GM19324 (cell line): ENCODE measurements around the gene DAB2.

Experiments
- ATAC-seq: cut with Tn5 transposase; IDR thresholded peaks from one replicate; pipeline ENCODE4 v1.9.1; 2021; ENCODE audit warnings: mild to moderate bottlenecking, moderate library complexity; ENCODE audit not compliant: unreplicated experiment, low FRiP score

DAB2 gene

DNA sequence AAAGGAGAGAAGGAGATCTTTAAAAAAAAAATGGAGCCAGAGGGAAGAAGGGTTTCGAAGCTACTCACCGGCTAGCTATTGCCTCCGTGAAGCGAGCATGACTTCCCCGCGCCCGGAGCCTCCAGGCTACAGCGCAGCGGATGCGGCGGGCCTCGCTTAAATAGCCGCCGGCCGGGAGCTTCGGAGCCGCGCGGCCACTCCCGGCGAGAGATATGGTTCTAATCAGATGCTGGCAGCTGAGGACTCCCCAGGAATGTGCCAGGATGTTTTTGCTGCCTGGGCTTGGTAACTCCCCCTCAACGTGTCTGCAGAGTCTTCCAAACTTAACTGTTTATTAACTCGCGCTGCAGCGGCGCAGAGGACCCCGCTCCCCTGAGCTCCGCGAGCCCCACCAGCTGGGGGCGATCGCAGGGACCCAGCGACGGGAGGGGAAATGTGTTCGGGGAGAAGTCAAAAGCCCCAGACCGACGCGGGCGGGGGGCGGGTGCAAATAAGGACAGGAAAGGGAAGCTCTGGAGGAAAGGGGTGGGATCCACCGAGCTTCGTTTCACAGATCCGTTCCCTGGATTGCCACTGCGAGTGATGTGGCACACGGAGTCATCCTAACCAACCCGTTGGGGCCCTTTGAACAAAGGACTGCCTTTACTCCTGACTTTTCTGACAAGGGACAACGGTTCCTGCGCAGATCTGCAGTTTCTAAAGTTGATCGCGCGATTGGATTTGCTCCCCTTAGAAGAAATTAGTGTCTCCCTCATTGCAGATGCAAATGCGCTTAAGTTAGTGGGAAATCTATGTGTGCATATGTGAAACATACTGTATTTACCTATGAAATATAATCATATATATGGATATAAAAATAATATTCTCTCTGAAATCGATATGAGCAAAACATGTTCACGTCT, at the start of gene DAB2:
DAB2 (minus strand) TSS at position 245 of the 902 bp plus-strand sequence. CDS start 30,660 bp downstream, outside the sequence.
- peak; percentile 78 for ATAC-seq

DNA sequence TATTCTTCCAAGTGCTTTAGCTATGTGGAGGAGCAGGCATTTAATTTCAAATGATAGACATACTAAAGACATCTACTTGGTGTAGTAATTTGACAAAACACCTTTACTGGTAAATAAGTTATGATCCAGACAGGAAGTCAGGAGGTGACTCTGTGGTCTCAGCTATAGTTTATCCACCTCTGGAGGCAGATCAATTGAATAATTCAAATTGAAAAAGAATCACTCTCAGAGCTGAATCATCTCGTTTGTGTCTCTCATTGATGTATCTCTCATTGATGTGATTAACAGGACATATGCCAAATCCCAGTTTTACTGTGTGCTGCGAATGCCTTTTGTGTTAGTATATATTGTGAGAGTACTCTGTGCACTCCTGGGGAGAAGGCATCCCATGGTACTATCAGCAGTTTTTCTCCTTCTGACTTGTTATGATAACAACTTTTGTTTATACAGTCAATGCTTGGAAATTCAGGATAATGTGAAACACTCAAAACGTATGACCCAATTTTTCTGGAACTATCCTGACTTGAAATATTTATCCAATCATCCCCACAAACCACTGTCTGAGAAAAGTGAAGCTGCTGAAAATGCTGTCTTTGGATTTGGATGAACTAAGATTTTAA, 48.5 kb upstream of the DAB2 start:
- no peak for ATAC-seq

DNA sequence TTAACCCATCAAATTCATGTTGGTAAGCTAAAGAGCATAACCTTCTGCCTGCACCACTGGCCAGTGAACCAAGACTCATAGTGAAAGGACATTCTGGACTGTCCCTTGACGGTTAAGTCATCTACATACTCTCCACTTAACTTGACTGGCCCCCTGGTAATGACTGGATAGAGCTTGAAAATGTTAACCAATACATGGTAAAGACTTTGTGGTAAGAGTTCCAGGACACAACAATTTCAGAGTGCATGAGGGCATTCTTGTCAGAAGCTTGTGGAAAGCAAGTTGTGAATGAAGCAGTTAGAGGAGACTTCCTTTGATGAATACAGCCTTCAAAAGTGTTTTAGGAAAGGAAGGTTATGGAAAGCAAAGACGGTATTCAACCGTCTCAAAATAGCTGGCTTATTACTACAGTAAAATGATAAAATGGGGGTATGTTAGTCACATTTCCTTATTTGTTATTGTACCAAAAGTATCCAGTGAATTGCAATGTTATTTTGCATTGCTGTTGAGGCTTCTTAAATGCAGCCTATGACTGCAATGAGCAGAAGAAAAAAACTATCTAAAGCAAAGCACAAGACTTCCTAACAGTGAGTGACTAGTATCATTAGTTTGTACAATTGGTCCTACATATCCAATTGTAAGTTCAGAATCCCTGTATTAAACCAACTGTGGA, 47.2 kb upstream of the DAB2 start:
- no peak for ATAC-seq

DNA sequence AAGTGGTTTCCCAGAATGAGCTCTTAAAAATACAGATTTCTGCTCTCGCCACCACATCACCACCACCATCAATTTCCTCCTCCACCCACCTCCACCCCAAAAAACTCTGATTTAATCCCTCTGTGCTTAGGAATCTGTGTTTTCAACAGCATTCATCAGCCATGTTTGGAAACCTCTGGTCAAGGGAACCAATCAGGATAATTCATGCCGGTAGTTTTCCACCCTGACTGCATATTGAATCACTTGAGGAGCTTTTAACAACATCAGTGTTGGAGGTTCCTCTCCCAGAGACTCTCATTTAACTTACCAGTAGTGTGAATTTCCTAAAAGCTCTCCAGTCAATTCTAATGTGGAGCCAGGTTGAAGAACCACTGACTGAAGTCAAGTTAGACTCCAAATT, 46.0 kb upstream of the DAB2 start:
- ATAC-seq, result no peak

DNA sequence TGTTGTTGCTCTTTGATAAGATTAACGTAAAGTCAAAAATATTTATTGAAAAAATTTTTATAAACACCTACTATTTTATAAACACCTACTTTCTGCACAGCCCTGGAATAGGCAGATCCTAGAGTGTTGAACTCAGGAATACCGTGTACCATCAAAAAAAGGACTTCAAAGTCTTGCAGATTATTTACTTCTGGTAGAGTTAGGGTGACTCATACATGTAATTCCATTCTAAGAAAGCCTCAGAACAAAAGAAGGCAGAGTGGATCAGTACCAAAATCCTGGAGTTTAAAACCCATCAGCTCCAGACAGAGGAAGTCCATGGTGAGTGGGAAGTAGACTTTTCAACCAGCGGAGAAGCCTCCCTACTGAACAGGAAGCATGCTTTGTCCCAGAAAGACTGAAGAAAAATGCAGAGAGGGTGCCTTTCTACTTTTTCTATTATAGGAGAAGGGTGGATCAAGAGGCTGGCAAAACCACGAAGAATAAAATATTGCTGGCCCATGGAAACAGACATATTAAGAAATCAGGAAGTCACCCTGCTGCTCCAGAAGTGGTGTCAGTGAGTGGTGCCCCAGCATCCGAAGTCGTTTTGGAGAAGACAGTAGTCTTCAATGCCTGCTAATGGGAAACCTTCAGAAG, 45.1 kb upstream of the DAB2 start:
- ATAC-seq, result no peak

DNA sequence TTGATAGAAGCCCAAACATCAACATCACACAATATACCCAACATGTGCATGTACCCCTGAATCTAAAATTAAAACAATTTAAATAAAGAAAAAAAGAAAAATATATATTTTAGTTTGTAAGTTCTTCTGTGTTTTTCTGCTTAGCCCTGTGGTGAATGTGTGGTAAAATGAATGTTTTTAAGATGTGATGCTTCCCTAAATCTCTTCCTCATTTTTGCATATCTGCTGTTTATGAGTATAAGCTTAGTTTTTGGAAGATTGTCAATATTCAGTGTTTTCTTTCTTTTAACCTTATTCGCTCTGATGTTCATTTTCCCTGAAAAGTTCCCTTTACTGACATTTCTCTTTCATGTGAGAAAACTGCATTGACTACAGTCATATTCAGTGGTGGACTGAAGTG, 44.4 kb upstream of the DAB2 start:
- ATAC-seq, result no peak

DNA sequence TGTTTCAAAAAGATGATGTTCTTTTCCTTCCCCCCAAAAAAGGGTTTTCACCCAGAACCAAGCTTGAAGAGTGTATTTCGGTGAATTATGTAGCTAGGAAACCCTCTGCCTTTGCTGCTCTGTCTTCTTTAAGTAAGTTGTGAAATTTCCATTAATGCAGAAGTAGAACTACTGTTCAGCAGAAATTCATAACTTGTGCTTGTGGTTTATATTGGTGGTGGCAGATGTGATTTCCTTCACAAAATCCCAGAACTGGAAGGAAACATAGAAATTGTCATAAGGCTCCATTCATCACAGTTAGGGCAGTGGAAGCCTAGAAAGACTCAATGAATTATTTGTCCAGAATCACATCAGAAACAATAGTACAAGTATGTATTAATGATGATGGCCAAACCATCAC, 42.1 kb upstream of the DAB2 start:
- ATAC-seq, result no peak

DNA sequence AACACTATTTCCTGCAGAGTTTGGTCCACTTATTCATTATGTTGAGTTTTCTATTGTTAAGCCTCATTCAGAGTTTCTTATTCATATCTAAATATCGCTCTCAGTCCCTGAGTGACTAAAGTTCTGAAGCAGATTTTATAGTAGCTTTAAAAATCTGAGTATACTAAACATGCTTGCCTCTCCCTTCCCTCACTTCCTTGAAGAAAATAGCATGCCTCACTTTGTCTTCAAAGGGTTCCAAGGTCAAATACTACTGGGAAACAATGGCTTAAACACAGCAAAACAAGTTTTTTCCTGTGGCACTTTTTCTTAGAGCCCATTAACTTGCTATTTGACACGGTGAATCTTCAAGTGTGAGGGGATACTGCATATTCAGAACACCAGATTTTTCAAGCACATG, 41.1 kb upstream of the DAB2 start:
- ATAC-seq, result no peak

DNA sequence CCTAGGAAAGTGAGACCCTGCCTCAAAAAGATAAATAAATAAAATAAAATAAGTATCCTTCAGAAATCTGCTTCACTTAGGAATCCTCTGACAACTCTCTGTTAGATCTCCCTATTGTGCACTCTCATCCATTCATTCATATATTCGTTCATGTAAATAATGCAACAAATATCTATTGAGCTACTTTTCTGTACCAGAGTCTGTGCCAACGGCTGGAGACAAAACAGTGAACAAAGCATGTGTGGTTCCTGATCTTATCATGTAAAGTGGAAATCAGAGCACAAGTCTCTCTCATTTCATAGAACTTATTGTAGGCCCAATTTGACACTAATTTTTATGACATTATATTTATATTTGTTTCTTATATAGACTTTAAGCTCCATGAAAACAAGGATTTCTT, 40.3 kb upstream of the DAB2 start:
- ATAC-seq, result no peak

DNA sequence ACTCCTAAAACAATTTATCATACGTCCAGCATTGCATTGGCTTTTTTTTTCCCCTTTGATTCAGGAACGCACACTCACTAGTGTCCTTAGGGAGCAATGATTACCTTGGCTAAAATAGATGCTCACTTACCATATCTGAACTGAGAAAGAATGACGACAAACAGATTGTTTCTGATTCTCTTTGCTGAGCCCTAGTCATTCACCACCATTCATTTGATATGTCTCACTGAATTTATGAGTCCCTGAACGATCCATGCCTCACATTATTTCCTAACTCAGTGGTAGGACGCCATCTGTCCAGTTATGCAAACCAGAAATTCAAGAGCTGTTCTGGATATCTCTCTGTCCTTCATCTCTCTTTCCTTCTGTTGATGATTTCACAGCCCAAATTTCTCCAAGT, 39.3 kb upstream of the DAB2 start:
- ATAC-seq, result no peak

DNA sequence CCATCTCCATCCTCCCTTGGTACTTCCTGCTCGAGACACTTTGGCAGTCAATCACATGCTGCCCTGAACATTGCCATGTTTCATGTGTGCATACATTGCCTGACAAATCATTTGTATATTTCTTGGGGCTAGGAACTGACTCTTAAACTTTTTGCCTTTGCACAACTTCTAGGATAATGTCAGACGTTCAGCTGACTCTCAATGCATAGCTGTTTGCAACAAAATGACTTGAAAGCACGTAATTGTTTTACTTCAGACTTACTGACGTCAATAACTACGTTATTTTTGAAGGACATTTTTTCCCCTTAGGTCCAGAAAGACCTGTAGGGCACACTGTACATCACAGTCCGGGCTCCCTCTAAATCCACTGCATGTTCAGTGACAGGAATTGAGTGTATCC, 37.4 kb upstream of the DAB2 start:
- ATAC-seq, result no peak

DNA sequence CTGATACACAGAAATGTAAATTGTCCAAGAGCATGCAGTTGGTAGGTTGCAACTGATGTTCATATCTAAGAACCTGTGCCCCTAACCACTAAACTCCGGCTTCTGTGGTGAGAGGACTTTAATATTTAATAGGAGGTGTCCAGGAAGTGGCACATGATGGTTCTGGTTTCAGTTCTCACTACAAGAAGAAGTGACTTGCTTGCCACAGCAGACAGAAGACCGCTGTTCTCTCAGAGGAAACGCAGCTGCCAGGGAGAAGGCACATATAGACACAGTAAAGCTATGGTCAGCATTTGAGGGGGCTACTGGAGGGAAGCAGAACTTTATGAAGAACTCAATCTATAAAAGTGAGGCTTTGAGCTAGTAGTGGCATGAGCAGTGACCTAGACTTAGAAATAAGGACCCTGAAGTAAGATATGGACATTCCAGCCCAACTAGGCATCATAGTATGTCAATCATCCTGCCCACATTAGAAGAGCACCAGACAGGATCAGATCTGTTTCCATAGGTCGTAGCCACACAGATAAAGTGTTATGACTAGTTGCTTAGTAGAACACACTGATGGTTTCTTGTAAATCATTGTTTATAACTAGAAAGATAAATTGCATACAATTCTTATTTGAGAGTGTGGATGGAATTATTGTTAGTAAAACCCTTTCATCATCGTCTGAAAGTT, 36.4 kb upstream of the DAB2 start:
- ATAC-seq, result peak; percentile 100

DNA sequence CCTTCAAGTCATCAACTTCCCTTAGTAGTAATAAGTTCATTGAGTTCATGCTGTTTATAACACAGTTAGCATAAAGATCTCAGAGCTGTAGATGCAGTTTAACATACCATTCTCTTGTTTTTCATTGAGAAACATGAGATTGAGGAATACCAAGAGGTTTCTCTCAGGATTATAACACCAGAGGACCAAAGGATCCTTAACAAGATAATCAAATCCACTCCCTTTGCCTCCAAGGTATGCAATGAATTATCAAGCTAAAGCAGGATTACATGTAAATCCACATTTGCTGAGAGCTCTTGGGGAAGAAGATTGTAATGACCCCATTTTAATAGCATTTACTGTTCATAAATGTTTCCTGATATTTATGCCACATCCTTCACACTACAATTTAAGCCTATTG, 35.1 kb upstream of the DAB2 start:
- ATAC-seq, result no peak

DNA sequence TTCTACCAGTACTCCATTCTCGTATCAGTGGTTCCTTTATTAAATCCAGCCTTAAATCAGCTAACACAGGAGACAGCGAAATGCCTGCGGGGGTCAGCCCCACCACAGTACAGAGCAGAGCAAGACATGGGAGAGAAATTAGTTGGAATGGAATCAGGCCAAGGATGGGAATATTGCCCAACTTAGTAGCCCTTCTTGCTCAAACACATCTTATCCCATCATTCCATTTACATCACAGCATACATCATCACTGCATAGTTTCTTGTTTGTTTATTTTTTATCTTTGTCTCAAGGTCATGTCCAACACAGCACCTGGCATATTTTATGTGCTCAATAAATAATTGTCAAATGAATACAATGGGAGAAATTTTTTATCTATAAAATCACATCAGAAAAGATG, 34.3 kb upstream of the DAB2 start:
- ATAC-seq, result no peak

DNA sequence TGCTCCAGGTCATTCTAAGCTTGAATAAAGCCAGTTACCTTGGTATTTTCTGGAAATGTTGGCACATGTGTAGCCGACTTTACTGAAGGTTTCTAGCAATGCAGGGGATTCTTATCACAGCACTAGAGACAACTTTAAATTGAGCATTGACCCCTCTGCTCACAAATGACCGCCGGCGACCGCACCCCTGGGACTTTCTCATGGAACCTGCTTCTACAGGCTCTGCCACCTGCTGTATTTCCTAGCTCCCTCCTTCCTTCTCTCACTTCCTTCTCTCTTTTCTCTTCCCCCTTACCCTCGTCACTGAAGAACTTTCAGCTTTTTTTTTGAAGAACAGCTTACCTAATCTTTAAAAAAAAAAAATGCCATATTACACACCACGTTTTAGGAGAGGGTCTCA, 30.9 kb upstream of the DAB2 start:
- ATAC-seq, result no peak

DNA sequence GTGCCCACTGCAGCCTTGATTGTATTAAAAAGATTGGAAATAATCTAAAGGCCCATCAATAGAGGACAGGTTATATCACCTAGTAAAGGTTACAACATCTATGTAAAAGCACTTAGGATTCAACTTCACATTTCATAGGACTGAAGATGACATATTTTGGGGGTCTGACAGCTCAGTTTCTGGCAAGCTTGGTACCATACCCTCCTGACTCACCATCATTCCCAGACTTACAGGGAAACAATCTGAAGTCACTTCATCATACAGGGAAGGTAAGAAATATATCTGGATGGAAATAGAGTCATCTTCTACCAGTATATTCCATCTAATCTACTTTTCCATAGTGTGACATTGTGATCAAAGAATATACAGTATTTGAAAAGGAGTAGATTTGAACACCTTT, 28.8 kb upstream of the DAB2 start:
- no peak for ATAC-seq

DNA sequence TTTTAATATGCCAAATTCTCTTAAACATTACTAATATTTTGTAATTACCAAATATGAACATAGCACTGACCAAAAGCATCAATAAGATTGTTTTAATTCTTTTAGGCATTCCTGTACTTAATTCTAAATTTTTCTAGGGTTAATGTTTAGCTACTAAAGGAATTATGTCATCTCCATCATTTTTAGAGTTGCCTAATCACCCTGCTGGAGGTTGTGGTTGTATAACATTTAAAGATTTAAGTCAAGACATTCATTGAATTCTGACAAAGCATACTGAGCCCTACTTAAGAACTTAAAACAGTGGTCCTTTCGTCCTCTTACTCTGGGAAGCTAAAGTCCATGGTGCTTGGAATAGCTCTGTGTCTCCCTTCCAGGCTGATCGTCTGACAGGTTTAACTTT, 28.1 kb upstream of the DAB2 start:
- no peak for ATAC-seq

DNA sequence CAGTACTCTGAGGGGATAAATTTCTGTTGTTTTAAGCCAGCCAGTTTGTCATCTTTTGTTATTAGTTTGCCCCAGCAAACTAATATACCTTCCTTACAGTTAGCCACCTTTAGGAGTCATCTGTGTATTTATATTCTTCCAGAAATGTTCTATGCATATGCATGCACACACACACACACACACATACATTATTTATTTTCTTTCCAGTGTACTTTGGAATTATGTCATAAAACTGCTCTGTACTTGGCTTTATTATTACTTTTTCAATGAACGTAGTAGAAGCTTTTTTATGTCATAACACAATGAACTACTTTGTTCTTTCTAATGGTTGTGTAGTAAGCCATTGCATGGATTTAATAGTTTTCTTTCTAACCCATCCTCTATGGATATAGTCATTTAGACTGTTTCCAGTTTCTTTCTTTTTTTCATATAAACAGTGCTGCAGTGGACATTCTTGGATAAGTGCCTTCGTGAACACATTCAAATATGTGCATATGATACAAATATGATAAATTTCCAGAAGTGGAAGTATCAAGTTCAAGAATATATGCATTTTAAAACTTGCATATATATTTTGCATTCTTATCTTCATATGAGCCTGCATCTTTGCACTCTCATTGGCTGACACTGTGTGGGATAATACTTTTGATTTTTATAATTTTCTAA, 26.6 kb upstream of the DAB2 start:
- no peak for ATAC-seq

DNA sequence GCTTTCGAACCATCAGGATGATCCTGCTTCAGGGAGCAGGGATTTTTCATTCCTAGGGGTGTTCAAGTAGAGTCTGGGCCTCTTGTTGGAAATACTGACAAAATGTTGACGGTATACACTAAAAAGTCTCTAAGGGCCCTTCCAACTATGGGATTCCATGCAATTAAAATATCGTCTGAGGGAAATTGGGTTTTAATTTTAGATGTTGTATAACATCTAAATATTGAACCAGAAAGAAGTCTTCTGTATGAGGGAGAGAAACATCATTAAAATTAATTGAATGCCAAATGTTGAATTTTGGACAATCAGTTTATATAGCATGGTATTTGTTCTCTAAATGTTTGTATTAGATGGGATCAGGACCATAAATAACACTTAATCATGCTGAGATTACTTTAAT, 25.7 kb upstream of the DAB2 start:
- no peak for ATAC-seq

DNA sequence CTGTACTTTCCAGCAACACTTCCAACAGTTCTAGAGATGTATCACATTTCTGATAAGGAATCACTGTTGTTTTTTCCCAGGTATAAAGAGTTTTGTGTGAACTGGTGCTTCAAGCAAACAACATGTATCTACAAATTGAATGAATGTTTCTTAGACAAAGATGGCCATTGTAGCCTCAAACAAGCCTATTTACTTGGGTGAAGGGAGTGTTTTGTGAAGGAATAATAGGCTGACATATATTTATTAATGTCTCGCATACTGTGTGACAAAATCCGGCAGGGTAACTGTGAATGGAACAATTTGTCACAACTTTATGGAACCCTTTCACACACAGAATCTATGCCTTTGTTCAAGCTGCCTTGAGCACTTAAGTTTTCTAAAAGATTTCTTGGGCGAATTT, 24.8 kb upstream of the DAB2 start:
- ATAC-seq, result no peak
